ENCODE results near the gene TWF2. TPM values are rescaled to one million over a fixed set of nuclear protein-coding genes. Genes with fewer than 3 reads are reported as not detected.

TWF2 gene
- total and polyA plus RNA-seq, 2 of the 13 experiments (the other 11 are each of a cell fraction or from before 2014, with no cell fraction given): 45.5 to 108 TPM

GRCh38 chr3:52238761-52239701 lies at the start of gene TWF2 (continued):
- no peak for TF ChIP-seq NFYC (CRISPR knock-in tag; IDR thresholded peaks at IDR 0.05)
- TF ChIP-seq ZNF879 (CRISPR knock-in tag; IDR thresholded peaks at IDR 0.05): no peak
- TF ChIP-seq THAP11 (CRISPR knock-in tag; IDR thresholded peaks at IDR 0.05): peak; percentile 62; the same call in 1 of the 2 replicates
- no peak for TF ChIP-seq ZNF841 (CRISPR knock-in tag; IDR thresholded peaks at IDR 0.05; ENCODE audit: borderline replicate concordance)
- no peak for TF ChIP-seq REPIN1 (CRISPR knock-in tag; IDR thresholded peaks at IDR 0.05; ENCODE audit: borderline replicate concordance, low read depth)
- peak; percentile 65; the same call in 1 of the 2 replicates for TF ChIP-seq HOXA3 (CRISPR knock-in tag; IDR thresholded peaks at IDR 0.05)
- peak; percentile 66; the same call in 1 of the 2 replicates for TF ChIP-seq NKX3-1 (CRISPR knock-in tag; IDR thresholded peaks at IDR 0.05)
- TF ChIP-seq CCAR2 (optimal IDR thresholded peaks at IDR 0.05; ENCODE audit: low read depth, low read length): no peak
- peak; percentile 43; the same call in 1 of the 2 replicates for TF ChIP-seq FOXM1 (CRISPR knock-in tag; IDR thresholded peaks at IDR 0.05)
- TF ChIP-seq ZNF329 (CRISPR knock-in tag; IDR thresholded peaks at IDR 0.05; ENCODE audit: low read depth): no peak
- no peak for TF ChIP-seq LCORL (IDR thresholded peaks at IDR 0.05)
- peak; percentile 52; the same call in 1 of the 2 replicates for TF ChIP-seq LCORL (CRISPR knock-in tag; IDR thresholded peaks at IDR 0.05)
- peak; percentile 87 for TF ChIP-seq ZFP90 (CRISPR knock-in tag; IDR thresholded peaks at IDR 0.05; ENCODE audit: borderline replicate concordance)
- no peak for TF ChIP-seq ZNF260 (CRISPR knock-in tag; IDR thresholded peaks at IDR 0.05; ENCODE audit: borderline replicate concordance, low read depth)
- TF ChIP-seq ZNF687 (CRISPR knock-in tag; IDR thresholded peaks at IDR 0.05): peak; percentile 80
- 0 out of 2 replicates have a peak, but pooled peaks have one; percentile 7 for TF ChIP-seq TFDP2 (CRISPR knock-in tag; IDR thresholded peaks at IDR 0.05)
- TF ChIP-seq RERE (CRISPR knock-in tag; IDR thresholded peaks at IDR 0.05; ENCODE audit: low read depth): no peak
- TF ChIP-seq HOXD1 (CRISPR knock-in tag; IDR thresholded peaks at IDR 0.05): 0 out of 2 replicates have a peak, but pooled peaks have one; percentile 16
